Fibroblast of the aortic adventitia (primary cell): ENCODE data around the gene CYP17A1. TPM values are rescaled to one million over a fixed set of nuclear protein-coding genes. Genes with fewer than 3 reads are reported as not detected.

ENCODE experiments used
- DNase-seq: peaks from one replicate; pipeline ENCODE4 v3.0.0-alpha.2; 2010; ENCODE audit warnings: low read depth
- H3K4me3 ChIP-seq: 2 replicates; pipeline ENCODE4 v1.5.1; 2011; ENCODE audit warnings: low read depth, mild to moderate bottlenecking, control low read depth, low read length, moderate library complexity
- total RNA-seq: library from RNA; depleted of rRNA; stranded (reverse); fragments of >200 nt; gene quantifications from 2 replicates; pipeline ENCODE4 v1.2.3, GENCODE V29; 2012; ENCODE audit warnings: low replicate concordance
- TF ChIP-seq, protein P1 (sequence below): IDR thresholded peaks from 2 replicates; pipeline ENCODE4 v1.5.1; 2011; ENCODE audit warnings: mild to moderate bottlenecking, low read length, control low read depth, inconsistent platforms; ENCODE audit not compliant: insufficient read depth

Gene CYP17A1, protein sequence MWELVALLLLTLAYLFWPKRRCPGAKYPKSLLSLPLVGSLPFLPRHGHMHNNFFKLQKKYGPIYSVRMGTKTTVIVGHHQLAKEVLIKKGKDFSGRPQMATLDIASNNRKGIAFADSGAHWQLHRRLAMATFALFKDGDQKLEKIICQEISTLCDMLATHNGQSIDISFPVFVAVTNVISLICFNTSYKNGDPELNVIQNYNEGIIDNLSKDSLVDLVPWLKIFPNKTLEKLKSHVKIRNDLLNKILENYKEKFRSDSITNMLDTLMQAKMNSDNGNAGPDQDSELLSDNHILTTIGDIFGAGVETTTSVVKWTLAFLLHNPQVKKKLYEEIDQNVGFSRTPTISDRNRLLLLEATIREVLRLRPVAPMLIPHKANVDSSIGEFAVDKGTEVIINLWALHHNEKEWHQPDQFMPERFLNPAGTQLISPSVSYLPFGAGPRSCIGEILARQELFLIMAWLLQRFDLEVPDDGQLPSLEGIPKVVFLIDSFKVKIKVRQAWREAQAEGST
- not detected in 2 replicates for total RNA-seq

DNA sequence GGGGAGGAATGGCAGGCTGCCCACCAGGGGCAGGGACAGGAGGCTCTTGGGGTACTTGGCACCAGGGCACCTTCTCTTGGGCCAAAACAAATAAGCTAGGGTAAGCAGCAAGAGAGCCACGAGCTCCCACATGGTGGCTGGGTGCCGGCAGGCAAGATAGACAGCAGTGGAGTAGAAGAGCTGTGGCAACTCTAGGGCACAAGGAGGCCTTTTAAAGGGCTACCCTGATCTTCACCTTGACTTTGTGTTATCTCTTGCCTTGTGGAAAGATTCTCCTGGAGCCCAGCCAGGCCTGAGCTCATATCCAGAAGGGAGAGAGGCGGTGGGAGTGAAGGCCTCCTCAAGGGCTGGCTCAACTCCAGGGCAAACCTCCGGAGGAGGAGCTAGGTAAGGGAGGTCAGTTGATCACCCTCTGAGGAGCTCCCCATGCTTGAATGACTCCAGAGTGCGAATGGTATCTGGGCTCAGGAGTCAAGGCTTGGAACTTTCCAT is at the start of gene CYP17A1:
Gene CYP17A1 (minus strand): TSS at position 184 of the 492 bp plus-strand sequence. CDS start 52 bp downstream, at position 132.
- TF ChIP-seq, protein P1, sequence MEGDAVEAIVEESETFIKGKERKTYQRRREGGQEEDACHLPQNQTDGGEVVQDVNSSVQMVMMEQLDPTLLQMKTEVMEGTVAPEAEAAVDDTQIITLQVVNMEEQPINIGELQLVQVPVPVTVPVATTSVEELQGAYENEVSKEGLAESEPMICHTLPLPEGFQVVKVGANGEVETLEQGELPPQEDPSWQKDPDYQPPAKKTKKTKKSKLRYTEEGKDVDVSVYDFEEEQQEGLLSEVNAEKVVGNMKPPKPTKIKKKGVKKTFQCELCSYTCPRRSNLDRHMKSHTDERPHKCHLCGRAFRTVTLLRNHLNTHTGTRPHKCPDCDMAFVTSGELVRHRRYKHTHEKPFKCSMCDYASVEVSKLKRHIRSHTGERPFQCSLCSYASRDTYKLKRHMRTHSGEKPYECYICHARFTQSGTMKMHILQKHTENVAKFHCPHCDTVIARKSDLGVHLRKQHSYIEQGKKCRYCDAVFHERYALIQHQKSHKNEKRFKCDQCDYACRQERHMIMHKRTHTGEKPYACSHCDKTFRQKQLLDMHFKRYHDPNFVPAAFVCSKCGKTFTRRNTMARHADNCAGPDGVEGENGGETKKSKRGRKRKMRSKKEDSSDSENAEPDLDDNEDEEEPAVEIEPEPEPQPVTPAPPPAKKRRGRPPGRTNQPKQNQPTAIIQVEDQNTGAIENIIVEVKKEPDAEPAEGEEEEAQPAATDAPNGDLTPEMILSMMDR, result no peak
- H3K4me3 ChIP-seq, result no peak within 1 kb of the TSS
- DNase-seq, result no peak

DNA sequence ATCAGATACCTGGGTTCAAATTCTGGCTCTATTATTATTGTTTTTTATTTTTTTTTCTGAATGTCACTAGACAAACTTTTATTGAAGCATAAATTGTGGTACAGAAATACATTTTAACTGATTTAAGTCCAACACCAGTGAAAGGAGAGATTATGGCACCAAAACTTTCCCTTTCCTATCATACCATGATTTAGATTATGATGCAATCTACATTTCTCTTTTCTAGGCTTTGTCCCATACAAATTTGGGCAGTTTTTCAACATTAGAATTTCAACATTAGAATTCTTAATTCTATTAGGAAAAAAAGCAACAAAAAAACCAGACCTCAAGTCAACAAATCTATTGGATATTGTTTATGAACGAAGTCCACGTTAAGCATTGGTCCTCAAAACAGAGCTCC is 43.0 kb upstream of the CYP17A1 start:
- H3K4me3 ChIP-seq, result no peak overlapping the region
- TF ChIP-seq, protein P1, result no peak
- DNase-seq, result peak; percentile 26

DNA sequence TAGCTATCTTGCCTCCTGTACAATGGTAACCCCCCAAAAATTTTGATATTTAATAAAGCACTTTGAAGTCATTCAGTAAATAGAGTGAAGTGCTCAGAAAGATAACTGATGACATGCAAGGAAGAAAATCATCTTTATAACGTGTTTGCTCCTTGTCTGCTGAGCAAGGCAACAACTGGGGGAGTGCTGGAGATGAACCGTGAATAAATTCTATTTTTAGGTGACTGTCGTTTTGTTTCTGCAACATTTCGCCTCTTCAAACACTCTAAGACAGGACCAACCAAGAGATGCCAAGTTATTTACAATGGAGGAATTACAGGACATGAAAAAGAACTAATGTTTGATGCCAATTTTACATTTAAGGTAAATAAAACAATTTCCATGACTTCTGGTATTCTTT is 41.4 kb upstream of the CYP17A1 start:
- no peak overlapping the region for H3K4me3 ChIP-seq
- TF ChIP-seq, protein P1, result no peak
- no peak for DNase-seq

- DNase-seq, result no peak
- H3K4me3 ChIP-seq, result no peak overlapping the region
- TF ChIP-seq, protein P1, result no peak
Observed at GRCh38 chr10:102876747-102877153, 39.5 kb upstream of the CYP17A1 start.

- no peak for DNase-seq
- TF ChIP-seq, protein P1, result no peak
- no peak overlapping the region for H3K4me3 ChIP-seq
Observed at GRCh38 chr10:102872163-102872562, 35.0 kb upstream of the CYP17A1 start.

DNA sequence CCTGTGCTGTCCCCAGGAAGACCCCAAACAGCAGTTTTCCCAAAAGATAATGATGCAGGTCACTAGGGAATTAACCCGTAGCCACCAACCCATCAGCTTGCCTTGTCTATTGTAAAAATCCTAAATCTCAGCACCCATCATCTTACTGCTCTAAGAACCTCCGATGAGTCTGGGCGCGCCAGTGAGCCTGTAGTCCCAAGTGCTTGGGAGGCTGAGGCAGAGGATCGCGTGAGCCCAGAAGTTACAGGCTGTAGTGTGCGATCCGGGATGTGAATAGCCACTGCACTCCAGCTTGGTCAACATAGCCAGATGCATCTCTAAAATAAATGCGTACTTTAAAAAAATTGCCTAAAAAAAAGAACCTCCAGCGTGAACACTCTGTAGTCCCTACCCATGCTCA is 33.0 kb upstream of the CYP17A1 start:
- DNase-seq, result no peak
- H3K4me3 ChIP-seq, result no peak overlapping the region
- TF ChIP-seq, protein P1, result no peak
